Measurements from ENCODE around the gene CCDC170.
"Not testable (repeated sequence)": the region's sequence is repeated elsewhere in the genome, so short reads cannot be mapped to it uniquely, and the experiment has no call there.

The CCDC170 gene

GRCh38 chr6:151493804-151494234 is at the start of gene CCDC170:
CCDC170 (plus strand) TSS chr6:151494017; CDS start chr6:151494129, 112 bp downstream.
- FAIRE-seq, result no peak
- DNase-seq (ENCODE audit: low spot score), result no peak

DNA sequence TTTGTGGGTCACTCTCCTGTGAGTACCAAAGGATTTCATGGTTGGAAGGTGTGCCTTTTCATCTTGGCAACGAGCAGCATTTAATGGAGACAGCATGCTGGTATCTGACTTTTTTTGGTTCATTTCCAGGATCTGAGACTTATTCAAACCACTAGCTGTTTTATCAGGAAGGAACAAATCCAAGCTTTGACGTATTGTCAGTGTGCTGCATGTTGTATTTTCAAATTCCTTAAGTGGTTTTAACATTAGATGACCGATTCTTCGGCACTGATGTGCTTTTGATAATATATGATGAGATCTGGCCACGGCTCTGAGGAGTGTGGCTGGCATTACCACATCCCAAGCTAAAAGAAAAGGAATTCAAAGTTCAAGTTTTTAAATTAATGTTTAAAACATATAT is 48.3 kb upstream of the CCDC170 start:
- peak; percentile 60 for DNase-seq (ENCODE audit: low spot score)
- no peak for FAIRE-seq

- DNase-seq (ENCODE audit: low spot score) (no peak), FAIRE-seq (no peak)
Observed at GRCh38 chr6:151447237-151447636, 46.6 kb upstream of the CCDC170 start.

- FAIRE-seq, result no peak
- no peak for DNase-seq (ENCODE audit: low spot score)
Observed at GRCh38 chr6:151448623-151449022, 45.2 kb upstream of the CCDC170 start.

DNA sequence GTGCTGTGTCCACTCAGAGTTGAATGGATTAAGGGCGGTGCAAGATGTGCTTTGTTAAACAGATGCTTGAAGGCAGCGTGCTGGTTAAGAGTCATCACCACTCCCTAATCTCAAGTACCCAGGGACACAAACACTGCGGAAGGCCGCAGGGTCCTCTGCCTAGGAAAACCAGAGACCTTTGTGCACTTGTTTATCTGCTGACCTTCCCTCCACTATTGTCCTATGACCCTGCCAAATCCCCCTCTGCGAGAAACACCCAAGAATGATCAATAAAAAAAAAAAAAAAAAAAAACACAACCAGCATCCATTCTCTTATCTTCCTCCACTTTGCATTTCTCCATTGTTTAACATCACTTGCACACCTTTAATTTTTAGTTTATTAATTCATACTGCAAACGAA is 42.9 kb upstream of the CCDC170 start:
- not testable (repeated sequence) for FAIRE-seq; DNase-seq (ENCODE audit: low spot score)

GRCh38 chr6:151451417-151451949 is 42.3 kb upstream of the CCDC170 start:
- no peak for FAIRE-seq
- DNase-seq (ENCODE audit: low spot score), result no peak

GRCh38 chr6:151451950-151452749 is 41.7 kb upstream of the CCDC170 start, which contains the start of gene RMND1:
RMND1 (minus strand) TSS chr6:151452126; CDS start chr6:151445811, 6,315 bp downstream.
- FAIRE-seq (peak; percentile 92), DNase-seq (ENCODE audit: low spot score) (peak; percentile 99)

DNA sequence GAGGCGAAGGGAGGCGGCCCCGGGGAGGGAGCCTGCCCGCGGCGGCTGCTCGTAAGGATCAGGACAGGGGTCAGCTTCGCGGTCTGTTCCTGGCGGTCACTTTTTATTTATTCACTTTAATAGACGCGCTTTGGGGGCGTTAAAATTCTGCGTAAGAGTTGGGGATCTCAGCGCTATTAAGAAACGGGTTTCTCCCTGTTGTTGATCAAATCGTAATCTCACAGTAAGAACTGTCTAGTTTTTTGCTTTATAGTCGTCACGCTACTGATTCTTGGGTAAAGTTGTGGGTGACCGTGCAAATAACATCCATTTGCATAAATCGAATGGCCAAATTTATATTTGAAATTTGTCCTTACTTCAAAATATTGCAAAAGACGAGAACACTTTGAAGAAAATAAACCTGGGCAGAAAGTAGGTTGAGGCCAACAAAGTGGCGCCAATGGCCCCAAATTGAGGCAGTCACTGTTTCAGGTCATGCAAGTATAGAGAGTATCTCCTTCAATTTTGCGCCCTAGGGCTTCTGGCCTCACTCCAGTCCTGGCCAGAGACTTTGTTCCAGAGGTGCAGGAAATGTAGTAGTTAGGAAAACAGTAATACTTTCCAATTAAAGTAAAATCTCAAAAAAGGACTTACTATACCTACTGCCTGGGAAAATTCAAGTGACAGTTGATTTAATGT is 40.9 kb upstream of the CCDC170 start:
- FAIRE-seq, result no peak
- no peak for DNase-seq (ENCODE audit: low spot score)

DNA sequence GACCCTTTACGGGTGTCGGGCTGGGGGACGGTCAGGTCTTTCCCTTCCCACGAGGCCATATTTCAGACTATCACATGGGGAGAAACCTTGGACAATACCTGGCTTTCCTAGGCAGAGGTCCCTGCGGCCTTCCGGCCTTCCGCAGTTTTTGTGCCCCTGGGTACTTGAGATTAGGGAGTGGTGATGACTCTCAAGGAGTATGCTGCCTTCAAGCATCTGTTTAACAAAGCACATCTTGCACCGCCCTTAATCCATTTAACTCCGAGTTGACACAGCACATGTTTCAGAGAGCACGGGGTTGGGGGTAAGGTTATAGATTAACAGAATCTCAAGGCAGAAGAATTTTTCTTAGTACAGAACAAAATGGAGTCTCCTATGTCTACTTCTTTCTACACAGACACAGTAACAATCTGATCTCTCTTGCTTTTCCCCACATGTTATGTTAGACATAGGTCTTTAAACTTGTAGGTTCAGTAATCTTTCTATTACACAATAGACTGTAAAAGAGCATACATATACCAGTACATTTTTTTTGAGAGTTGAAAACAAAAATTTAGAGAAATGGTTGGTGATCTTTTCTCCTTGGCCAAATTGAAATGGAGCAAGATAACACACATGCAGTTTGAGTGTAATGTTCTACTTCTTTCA is 37.9 kb upstream of the CCDC170 start:
- not testable (repeated sequence) for FAIRE-seq; DNase-seq (ENCODE audit: low spot score)

GRCh38 chr6:151461673-151462072 is 32.1 kb upstream of the CCDC170 start:
- no peak for FAIRE-seq
- no peak for DNase-seq (ENCODE audit: low spot score)

DNA sequence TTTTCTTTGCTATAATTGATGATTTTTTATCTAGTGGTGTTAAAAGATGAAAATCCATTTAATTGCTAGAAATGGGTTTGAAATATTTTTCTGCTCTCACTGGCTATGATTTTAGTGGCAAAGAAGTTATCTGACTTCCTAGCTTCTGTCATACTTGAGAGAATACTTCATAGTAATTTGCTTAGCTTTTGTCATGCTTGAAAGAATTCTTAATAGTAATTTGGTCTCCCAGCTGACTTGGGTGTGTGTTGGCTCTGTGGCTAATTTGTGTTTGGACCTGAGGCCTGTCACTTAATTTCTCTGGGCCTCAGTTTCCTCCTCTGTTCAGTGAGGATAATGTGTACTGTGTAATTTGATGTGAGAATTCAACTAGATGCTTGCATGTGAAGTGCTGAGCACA is 29.1 kb upstream of the CCDC170 start:
- FAIRE-seq (no peak), DNase-seq (ENCODE audit: low spot score) (no peak)

DNA sequence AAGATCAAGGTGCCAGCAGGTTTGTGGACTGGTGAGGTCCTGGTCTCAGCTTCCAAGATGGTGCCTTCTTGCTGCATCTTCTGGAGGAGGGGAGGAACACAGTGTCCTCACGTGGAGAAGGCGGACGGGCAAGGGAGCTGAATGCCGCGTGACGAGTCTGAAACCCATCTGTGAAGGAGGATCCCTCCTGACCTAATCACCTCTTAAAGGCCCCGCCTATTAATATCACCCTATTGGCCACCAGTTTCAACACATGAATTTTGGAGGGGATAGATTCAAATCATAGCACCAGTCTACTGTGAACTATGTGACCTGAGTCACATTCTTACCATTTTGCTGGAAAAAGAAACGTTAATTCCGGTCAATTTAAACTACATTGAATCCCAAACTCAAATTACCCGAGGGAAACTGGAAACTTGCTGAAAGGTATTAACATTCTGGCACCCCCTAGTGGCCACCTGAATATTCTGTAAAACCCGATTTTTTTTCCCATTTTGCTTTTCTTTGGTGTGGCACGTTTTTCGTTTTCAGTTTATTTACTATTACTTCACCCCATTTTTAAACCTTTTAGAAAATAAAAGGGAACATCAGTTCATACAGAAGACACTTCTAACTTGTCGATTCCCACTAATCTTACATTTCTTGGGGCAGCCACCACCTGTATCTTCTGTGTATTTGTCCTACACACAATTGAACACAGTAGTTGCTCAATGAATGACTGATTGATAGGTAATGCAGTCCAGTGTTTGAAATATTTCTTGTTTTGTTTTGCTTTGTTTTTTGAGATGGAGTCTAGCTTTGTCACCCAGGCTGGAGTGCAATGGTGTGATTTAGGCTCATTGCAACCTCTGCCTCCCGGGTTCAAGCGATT is 17.9 kb upstream of the CCDC170 start:
- DNase-seq (ENCODE audit: low spot score) (peak; percentile 14), FAIRE-seq (peak; percentile 60)

DNA sequence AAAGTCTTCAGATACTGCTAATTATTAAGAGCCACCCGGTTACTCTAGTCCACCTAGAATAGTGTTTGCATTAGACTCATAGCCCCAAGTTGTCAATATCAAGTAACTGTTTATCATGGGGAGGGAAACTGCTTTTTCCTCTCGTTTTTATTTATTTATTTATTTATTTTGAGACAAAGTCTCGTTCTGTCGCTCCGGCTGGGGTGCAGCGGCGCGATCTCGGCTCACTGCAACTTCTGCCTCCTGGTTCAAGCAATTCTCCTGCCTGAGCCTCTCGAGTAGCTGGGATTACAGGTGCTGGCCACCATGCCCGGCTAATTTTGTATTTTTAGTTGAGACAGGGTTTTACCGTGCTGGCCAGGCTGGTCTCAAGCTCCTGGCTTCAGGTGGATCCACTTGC is 16.1 kb upstream of the CCDC170 start:
- DNase-seq (ENCODE audit: low spot score), result no peak
- no peak for FAIRE-seq

- FAIRE-seq, result no peak
- no peak for DNase-seq (ENCODE audit: low spot score)
Observed at GRCh38 chr6:151478670-151479069, 15.1 kb upstream of the CCDC170 start.

DNA sequence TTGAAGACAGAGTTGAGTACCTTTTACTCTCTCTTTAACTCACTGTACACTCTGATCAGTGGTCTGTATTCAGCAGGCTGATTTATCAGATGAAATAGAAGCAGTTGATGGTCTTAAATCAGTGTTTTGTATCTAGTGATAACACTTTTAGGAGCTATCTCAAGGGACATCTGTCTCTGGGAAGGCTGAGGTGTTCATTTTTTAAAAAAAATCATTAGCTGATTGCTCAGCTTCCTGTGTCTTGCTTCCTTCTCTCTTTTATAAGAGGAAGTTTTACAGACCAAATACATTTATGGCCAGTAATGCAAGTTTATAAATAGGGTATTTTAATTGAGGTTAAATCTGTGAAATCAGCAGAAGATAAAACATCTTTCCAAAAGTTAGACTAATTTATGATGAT is 12.0 kb upstream of the CCDC170 start:
- FAIRE-seq, result no peak
- DNase-seq (ENCODE audit: low spot score), result no peak

- no peak for FAIRE-seq
Observed at GRCh38 chr6:151482290-151482689, 11.5 kb upstream of the CCDC170 start.

DNA sequence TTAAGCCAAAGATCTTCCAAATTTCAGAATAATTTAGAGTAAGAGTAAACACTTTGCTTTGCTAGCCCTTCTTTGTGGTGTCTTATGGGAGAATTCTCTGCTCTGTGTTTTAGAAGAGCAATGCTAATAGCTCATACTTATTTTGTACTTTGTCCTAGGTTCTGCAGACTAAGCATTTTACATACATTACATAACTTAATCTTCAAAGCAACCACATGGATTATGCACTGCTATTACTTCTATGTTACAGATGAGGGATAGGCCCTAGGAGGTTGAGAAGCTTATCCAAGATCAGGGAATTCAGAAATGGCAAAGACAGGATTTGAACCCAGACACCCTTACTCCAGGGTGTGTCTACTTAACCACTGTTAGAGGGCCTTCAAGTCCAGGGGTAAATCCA is 9.8 kb upstream of the CCDC170 start:
- FAIRE-seq (no peak), DNase-seq (ENCODE audit: low spot score) (no peak)

More at GRCh38 chr6:151482290-151482689, 11.5 kb upstream of the CCDC170 start:
- no peak for DNase-seq (ENCODE audit: low spot score)

DNA sequence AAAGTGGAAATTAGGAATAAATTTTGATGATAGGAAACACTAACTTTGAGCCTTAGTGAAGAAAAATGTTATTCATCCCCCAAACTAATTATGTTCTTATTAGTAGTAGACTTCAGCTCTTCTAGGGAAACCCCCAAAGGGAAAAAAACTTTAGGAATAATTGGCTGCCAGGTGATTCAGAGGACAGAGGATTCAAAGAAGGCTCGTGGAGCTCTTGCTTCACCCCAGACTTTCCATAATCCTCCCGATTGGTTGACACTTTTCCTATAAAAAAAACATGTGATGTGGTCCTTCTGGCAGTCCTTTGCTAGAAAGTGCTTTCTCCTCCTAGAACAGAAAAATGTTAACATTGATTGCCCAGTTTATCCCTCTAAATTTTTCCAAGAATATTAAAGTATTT is 5.6 kb upstream of the CCDC170 start:
- DNase-seq (ENCODE audit: low spot score) (no peak), FAIRE-seq (no peak)

DNA sequence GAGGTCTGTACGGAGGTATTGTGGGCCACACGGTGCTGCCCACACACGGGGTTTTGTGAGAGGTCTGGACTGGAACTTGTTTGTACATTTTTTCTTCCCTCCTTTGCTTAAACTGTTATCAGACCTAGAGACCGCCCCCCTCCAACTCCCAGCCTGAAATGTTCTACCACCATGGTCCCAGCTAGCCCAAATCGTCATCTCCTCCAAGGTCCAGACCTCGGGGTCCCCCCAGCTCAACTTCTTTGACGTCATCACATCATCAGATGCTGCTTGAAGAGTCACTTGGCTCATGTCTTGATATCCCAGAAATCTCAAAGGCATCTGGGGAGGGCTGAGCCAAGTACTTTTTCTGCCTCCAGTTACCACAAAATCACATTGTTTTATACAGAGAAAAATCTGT is 2.8 kb upstream of the CCDC170 start:
- DNase-seq (ENCODE audit: low spot score), result no peak

GRCh38 chr6:151493161-151493803 is 535 bp upstream of the CCDC170 start:
- DNase-seq (ENCODE audit: low spot score), result no peak
- no peak for FAIRE-seq

More for the DNA sequence above, 2.8 kb upstream of the CCDC170 start:
- no peak for FAIRE-seq

Data from RCC 7860 (cell line).